GM23338 (cell line): ENCODE data around the gene MOB2. TPM values are rescaled to one million over a fixed set of nuclear protein-coding genes. Genes with fewer than 3 reads are reported as not detected.

Experiments used
- ATAC-seq: fragments of 200-7000 bp; cut with Tn5 transposase; 3 replicates; pipeline ENCODE4 v1.9.1; 2020
- DNase-seq: peaks from one replicate; pipeline ENCODE4 v3.0.0-alpha.2; 2015; ENCODE audit warnings: low spot score
- H2AFZ ChIP-seq: fragments of 200-600 bp; sonication (generic); 2 replicates; pipeline ENCODE4 v1.8.0; 2016; ENCODE audit warnings: antibody characterized with exemption, mild to moderate bottlenecking, moderate library complexity
- H3F3A ChIP-seq: fragments of 200-600 bp; sonication (generic); replicated peaks from 2 replicates; pipeline ENCODE4 v1.8.0; 2017; ENCODE audit warnings: antibody characterized with exemption, mixed run types, low read depth
- H3K27ac ChIP-seq: fragments of 200-600 bp; sonication (generic); 2 replicates; pipeline ENCODE4 v1.6.1; 2016; ENCODE audit warnings: low read depth
- H3K27me3 ChIP-seq: fragments of 200-600 bp; sonication (generic); 2 replicates; pipeline ENCODE4 v1.8.0; 2016; ENCODE audit warnings: mild to moderate bottlenecking, mixed run types, moderate library complexity; ENCODE audit not compliant: insufficient read depth
- H3K36me3 ChIP-seq: fragments of 200-600 bp; sonication (generic); 2 replicates; pipeline ENCODE4 v1.8.0; 2016; ENCODE audit warnings: mild to moderate bottlenecking; ENCODE audit not compliant: insufficient read depth
- H3K4me1 ChIP-seq: fragments of 200-600 bp; sonication (generic); 2 replicates; pipeline ENCODE4 v1.8.0; 2016; ENCODE audit warnings: mild to moderate bottlenecking, moderate library complexity; ENCODE audit not compliant: insufficient read depth
- H3K4me2 ChIP-seq: fragments of 200-600 bp; sonication (generic); 2 replicates; pipeline ENCODE4 v1.7.1; 2017; ENCODE audit warnings: mixed run types
- H3K4me3 ChIP-seq: fragments of 200-600 bp; sonication (generic); 2 replicates; pipeline ENCODE4 v1.6.1; 2016; ENCODE audit warnings: mixed run types
- H3K79me2 ChIP-seq: fragments of 200-600 bp; sonication (generic); replicated peaks from 2 replicates; pipeline ENCODE4 v1.8.0; 2017; ENCODE audit warnings: mild to moderate bottlenecking; ENCODE audit not compliant: insufficient read depth
- H3K9me2 ChIP-seq: fragments of 200-600 bp; sonication (generic); 2 replicates; pipeline ENCODE4 v1.8.0; 2017; ENCODE audit not compliant: insufficient read depth
- H4K20me1 ChIP-seq: fragments of 200-600 bp; sonication (generic); replicated peaks from 2 replicates; pipeline ENCODE4 v1.8.0; 2017; ENCODE audit warnings: mild to moderate bottlenecking; ENCODE audit not compliant: insufficient read depth
- H3K27ac Mint-ChIP-seq: 2 replicates; pipeline ENCODE4 v1.8.0; 2020; ENCODE audit warnings: inconsistent platforms, mild to moderate bottlenecking, moderate library complexity, mixed read lengths
- H3K27me3 Mint-ChIP-seq: 3 replicates; pipeline ENCODE4 v1.8.0; 2022; ENCODE audit warnings: low read depth, mild to moderate bottlenecking, moderate library complexity, mixed read lengths, inconsistent platforms; ENCODE audit not compliant: insufficient read depth, poor library complexity
- H3K36me3 Mint-ChIP-seq: 3 replicates; pipeline ENCODE4 v1.8.0; 2021; ENCODE audit warnings: low read depth, mild to moderate bottlenecking, inconsistent platforms, moderate library complexity, mixed read lengths
- H3K4me1 Mint-ChIP-seq: 3 replicates; pipeline ENCODE4 v1.8.0; 2020; ENCODE audit warnings: mild to moderate bottlenecking, inconsistent platforms, mixed read lengths
- H3K4me3 Mint-ChIP-seq: 3 replicates; pipeline ENCODE4 v1.8.0; 2021; ENCODE audit warnings: moderate library complexity, mild to moderate bottlenecking, inconsistent platforms, mixed read lengths
- H3K9me3 Mint-ChIP-seq: 3 replicates; pipeline ENCODE4 v1.8.0; 2020; ENCODE audit warnings: moderate library complexity, mild to moderate bottlenecking, inconsistent platforms, mixed read lengths
- CREB1 ChIP-seq: fragments of 250-450 bp; sonication (Bioruptor Pico); IDR thresholded peaks from 2 replicates; pipeline ENCODE4 v1.5.0; 2020; ENCODE audit warnings: low read depth, mild to moderate bottlenecking, moderate library complexity
- JUNB ChIP-seq: IDR thresholded peaks from one replicate; pipeline ENCODE4 v1.6.1; 2016; ENCODE audit warnings: antibody characterized with exemption; ENCODE audit not compliant: unreplicated experiment
- ZNF114 ChIP-seq: fragments of 250-450 bp; sonication (Bioruptor Pico); IDR thresholded peaks from 2 replicates; pipeline ENCODE4 v1.5.0; 2020; ENCODE audit warnings: mild to moderate bottlenecking, moderate library complexity
- polyA plus RNA-seq: library from polyadenylated mRNA; unstranded; fragments of >200 nt; fragmentation: Nextera tagmentation; extraction: Ambion mirVana; gene quantifications from 2 replicates; pipeline ENCODE4 v1.2.1, GENCODE V29; 2016
- total RNA-seq: library from RNA; depleted of rRNA; stranded (reverse); fragments of >200 nt; shearing (Covaris generic); gene quantifications from 2 replicates; pipeline ENCODE4 v1.2.3, GENCODE V29; 2014
- TF ChIP-seq, protein P1 (sequence below): fragments of 250-450 bp; sonication (Bioruptor Pico); IDR thresholded peaks from 2 replicates; pipeline ENCODE4 v1.5.0; 2020; ENCODE audit warnings: mild to moderate bottlenecking, moderate library complexity
- TF ChIP-seq, protein P2 (sequence below), 2 experiments: fragments of 200-600 bp in 1 of 2; sonication (generic) in 1 of 2; conservative IDR thresholded peaks; 2 replicates each; pipeline versions ENCODE4 v1.5.1 to v1.6.1; 2016 to 2017; ENCODE audit warnings: antibody characterized with exemption in 2 of 2, low read depth in 2 of 2, mild to moderate bottlenecking in 2 of 2, moderate library complexity in 1 of 2

The MOB2 gene
- total and polyA plus RNA-seq, 2 experiments from 2014 or later = 10.1 to 19.7 TPM

GRCh38 chr11:1450344-1450875 is 36.2 kb downstream of the MOB2 start:
- H4K20me1 ChIP-seq = no peaks in the 10 kb centered on the region; the same call in 1 of the 2 replicates
- no peaks in the 10 kb centered on the region for H3K9me3 Mint-ChIP-seq
- no peaks in the 10 kb centered on the region for H3K4me1 ChIP-seq
- no peak overlapping the region for H3K4me3 Mint-ChIP-seq
- H3K4me3 ChIP-seq = no peak overlapping the region
- H2AFZ ChIP-seq = no peak overlapping the region
- H3K27ac Mint-ChIP-seq = no peak overlapping the region
- H3K27me3 Mint-ChIP-seq = peaks cover 9% of the 10 kb centered on the region
- no peaks in the 10 kb centered on the region for H3F3A ChIP-seq
- ATAC-seq (no peak), DNase-seq (no peak)
- H3K27ac ChIP-seq = no peak overlapping the region
- peaks cover 4% of the 10 kb centered on the region; the same call in 1 of the 3 replicates for H3K36me3 Mint-ChIP-seq
- no peaks in the 10 kb centered on the region for H3K27me3 ChIP-seq
- TF ChIP-seq, protein P1, sequence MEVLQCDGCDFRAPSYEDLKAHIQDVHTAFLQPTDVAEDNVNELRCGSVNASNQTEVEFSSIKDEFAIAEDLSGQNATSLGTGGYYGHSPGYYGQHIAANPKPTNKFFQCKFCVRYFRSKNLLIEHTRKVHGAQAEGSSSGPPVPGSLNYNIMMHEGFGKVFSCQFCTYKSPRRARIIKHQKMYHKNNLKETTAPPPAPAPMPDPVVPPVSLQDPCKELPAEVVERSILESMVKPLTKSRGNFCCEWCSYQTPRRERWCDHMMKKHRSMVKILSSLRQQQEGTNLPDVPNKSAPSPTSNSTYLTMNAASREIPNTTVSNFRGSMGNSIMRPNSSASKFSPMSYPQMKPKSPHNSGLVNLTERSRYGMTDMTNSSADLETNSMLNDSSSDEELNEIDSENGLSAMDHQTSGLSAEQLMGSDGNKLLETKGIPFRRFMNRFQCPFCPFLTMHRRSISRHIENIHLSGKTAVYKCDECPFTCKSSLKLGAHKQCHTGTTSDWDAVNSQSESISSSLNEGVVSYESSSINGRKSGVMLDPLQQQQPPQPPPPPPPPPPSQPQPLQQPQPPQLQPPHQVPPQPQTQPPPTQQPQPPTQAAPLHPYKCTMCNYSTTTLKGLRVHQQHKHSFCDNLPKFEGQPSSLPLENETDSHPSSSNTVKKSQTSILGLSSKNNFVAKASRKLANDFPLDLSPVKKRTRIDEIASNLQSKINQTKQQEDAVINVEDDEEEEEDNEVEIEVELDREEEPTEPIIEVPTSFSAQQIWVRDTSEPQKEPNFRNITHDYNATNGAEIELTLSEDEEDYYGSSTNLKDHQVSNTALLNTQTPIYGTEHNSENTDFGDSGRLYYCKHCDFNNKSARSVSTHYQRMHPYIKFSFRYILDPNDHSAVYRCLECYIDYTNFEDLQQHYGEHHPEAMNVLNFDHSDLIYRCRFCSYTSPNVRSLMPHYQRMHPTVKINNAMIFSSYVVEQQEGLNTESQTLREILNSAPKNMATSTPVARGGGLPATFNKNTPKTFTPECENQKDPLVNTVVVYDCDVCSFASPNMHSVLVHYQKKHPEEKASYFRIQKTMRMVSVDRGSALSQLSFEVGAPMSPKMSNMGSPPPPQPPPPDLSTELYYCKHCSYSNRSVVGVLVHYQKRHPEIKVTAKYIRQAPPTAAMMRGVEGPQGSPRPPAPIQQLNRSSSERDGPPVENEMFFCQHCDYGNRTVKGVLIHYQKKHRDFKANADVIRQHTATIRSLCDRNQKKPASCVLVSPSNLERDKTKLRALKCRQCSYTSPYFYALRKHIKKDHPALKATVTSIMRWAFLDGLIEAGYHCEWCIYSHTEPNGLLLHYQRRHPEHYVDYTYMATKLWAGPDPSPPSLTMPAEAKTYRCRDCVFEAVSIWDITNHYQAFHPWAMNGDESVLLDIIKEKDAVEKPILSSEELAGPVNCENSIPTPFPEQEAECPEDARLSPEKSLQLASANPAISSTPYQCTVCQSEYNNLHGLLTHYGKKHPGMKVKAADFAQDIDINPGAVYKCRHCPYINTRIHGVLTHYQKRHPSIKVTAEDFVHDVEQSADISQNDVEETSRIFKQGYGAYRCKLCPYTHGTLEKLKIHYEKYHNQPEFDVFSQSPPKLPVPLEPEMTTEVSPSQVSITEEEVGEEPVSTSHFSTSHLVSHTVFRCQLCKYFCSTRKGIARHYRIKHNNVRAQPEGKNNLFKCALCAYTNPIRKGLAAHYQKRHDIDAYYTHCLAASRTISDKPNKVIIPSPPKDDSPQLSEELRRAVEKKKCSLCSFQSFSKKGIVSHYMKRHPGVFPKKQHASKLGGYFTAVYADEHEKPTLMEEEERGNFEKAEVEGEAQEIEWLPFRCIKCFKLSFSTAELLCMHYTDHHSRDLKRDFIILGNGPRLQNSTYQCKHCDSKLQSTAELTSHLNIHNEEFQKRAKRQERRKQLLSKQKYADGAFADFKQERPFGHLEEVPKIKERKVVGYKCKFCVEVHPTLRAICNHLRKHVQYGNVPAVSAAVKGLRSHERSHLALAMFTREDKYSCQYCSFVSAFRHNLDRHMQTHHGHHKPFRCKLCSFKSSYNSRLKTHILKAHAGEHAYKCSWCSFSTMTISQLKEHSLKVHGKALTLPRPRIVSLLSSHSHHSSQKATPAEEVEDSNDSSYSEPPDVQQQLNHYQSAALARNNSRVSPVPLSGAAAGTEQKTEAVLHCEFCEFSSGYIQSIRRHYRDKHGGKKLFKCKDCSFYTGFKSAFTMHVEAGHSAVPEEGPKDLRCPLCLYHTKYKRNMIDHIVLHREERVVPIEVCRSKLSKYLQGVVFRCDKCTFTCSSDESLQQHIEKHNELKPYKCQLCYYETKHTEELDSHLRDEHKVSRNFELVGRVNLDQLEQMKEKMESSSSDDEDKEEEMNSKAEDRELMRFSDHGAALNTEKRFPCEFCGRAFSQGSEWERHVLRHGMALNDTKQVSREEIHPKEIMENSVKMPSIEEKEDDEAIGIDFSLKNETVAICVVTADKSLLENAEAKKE (CRISPR knock-in tag) = no peak
- TF ChIP-seq CREB1 (CRISPR knock-in tag) = no peak
- TF ChIP-seq JUNB = no peak
- TF ChIP-seq, protein P2, sequence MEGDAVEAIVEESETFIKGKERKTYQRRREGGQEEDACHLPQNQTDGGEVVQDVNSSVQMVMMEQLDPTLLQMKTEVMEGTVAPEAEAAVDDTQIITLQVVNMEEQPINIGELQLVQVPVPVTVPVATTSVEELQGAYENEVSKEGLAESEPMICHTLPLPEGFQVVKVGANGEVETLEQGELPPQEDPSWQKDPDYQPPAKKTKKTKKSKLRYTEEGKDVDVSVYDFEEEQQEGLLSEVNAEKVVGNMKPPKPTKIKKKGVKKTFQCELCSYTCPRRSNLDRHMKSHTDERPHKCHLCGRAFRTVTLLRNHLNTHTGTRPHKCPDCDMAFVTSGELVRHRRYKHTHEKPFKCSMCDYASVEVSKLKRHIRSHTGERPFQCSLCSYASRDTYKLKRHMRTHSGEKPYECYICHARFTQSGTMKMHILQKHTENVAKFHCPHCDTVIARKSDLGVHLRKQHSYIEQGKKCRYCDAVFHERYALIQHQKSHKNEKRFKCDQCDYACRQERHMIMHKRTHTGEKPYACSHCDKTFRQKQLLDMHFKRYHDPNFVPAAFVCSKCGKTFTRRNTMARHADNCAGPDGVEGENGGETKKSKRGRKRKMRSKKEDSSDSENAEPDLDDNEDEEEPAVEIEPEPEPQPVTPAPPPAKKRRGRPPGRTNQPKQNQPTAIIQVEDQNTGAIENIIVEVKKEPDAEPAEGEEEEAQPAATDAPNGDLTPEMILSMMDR (conservative IDR thresholded peaks at IDR 0.05; ENCODE audit: low read depth in 2 of 2) = no peak
- no peak for TF ChIP-seq ZNF114 (CRISPR knock-in tag)
- H3K36me3 ChIP-seq = no peaks in the 10 kb centered on the region
- H3K9me2 ChIP-seq = no peaks in the 10 kb centered on the region
- no peaks in the 10 kb centered on the region for H3K4me1 Mint-ChIP-seq
- H3K4me2 ChIP-seq = no peak overlapping the region
- H3K79me2 ChIP-seq = no peaks in the 10 kb centered on the region
